Measurements from ENCODE around the gene TANC2. TPM values are rescaled to one million over a fixed set of nuclear protein-coding genes. Genes with fewer than 3 reads are reported as not detected.

Gene TANC2
- total and polyA plus RNA-seq, 2 of the 8 experiments (the other 6 are each of a cell fraction or from before 2014, with no cell fraction given), result 5.7 to 21.9 TPM

GRCh38 chr17:62986549-62986948, 20.5 kb downstream of the TANC2 start:
- H3K14ac ChIP-seq (ENCODE audit: insufficient read length), result no peak overlapping the region
- no peak overlapping the region for H2AK5ac ChIP-seq (ENCODE audit: low read depth, low read length)
- ChIA-PET POLR2A (ENCODE audit: partially characterized antibody) (interaction anchor here (0.6 to 2.8 kb wide), 2 partner anchors 9 to 10 kb away, joined by 3 to 9 read pairs; no protein-coding TSS in a partner anchor), CTCF (ENCODE audit: partially characterized antibody) (interaction anchor here (0.5 to 5.8 kb wide), 22 partner anchors 9 to 419 kb away, joined by 3 to 59 read pairs (median 4); no protein-coding TSS in a partner anchor)
- no peaks in the 10 kb centered on the region for H3K79me1 ChIP-seq (ENCODE audit: low read depth, low read length)
- H3K9ac ChIP-seq (replicated peaks in 1 of 4; ENCODE audit: extremely low read depth in 1 of 4, low read depth in 3 of 4, low read length in 3 of 4), result no peak overlapping the region
- 89% methylated on average over 4 of the region's 4 CpGs; no CpG with 5 or more reads in 1 of the 2 experiments for WGBS, 2 experiments (ENCODE audit: extremely low coverage in 1 of 2, insufficient coverage in 1 of 2, insufficient read length in 1 of 2, insufficient replicate concordance in 2 of 2, low coverage in 1 of 2, low lambda C conversion rate in 2 of 2, missing lambda C conversion rate in 1 of 2)
- H3K56ac ChIP-seq (replicated peaks; ENCODE audit: insufficient read length, low read depth, low read length), result no peak overlapping the region
- H2BK20ac ChIP-seq (ENCODE audit: low read length), result no peak overlapping the region
- H3K36me3 ChIP-seq (ENCODE audit: control insufficient read depth in 2 of 4, insufficient read depth in 4 of 4, low read length in 3 of 4), result no peaks in the 10 kb centered on the region
- no peak overlapping the region; the same call in 1 of the 2 replicates for H2BK5ac ChIP-seq (ENCODE audit: low read depth, low read length)
- peaks cover 0 to 2% of the 10 kb centered on the region in 2 experiments for H4K20me1 ChIP-seq (replicated peaks in 1 of 2; ENCODE audit: control insufficient read depth in 1 of 2, insufficient read depth in 2 of 2, low read length in 2 of 2)
- DNase-seq (ENCODE audit: low read depth in 1 of 2, low spot score in 2 of 2) (no peak), FAIRE-seq (no peak)
- H2AFZ ChIP-seq (ENCODE audit: low read length), result no peak overlapping the region
- TF ChIP-seq SP1 (IDR thresholded peaks at IDR 0.05; ENCODE audit: low read depth, low read length), result no peak
- no peak for TF ChIP-seq RAD21 (IDR thresholded peaks at IDR 0.05 in 1 of 2, conservative IDR thresholded peaks at IDR 0.05 in 1 of 2; ENCODE audit: low read depth in 2 of 2, low read length in 2 of 2)
- TF ChIP-seq TAF7 (optimal IDR thresholded peaks at IDR 0.05; ENCODE audit: borderline replicate concordance, low read depth, low read length), result no peak
- no peak for TF ChIP-seq BCL11A (IDR thresholded peaks at IDR 0.05; ENCODE audit: low read depth in 2 of 2, low read length in 2 of 2)
- TF ChIP-seq CBX5 (IDR thresholded peaks at IDR 0.05; ENCODE audit: low read depth, low read length), result no peak
- TF ChIP-seq HDAC6 (IDR thresholded peaks at IDR 0.05; ENCODE audit: low read depth, low read length), result no peak
- TF ChIP-seq CREB1 (IDR thresholded peaks at IDR 0.05), result no peak
- TF ChIP-seq E2F6 (IDR thresholded peaks at IDR 0.05), result no peak
- TF ChIP-seq ASH2L (IDR thresholded peaks at IDR 0.05; ENCODE audit: low read length), result no peak
- no peak for TF ChIP-seq CHD2 (IDR thresholded peaks at IDR 0.05; ENCODE audit: low read length)
- no peak for TF ChIP-seq TBP (IDR thresholded peaks at IDR 0.05; ENCODE audit: low read depth, low read length)
- H3K4me2 ChIP-seq (ENCODE audit: insufficient read depth in 1 of 2, low read depth in 2 of 2, low read length in 2 of 2), result no peak overlapping the region
- H3K4ac ChIP-seq (replicated peaks; ENCODE audit: insufficient read length, low read depth, low read length), result no peak overlapping the region
- H3K27ac ChIP-seq (ENCODE audit: low read depth, low read length), result no peak overlapping the region
- H3K23ac ChIP-seq (ENCODE audit: insufficient read length), result no peak overlapping the region
- peaks cover 0 to under 1% (median 0%) of the 10 kb centered on the region in 4 experiments; a peak in 4 of 7 replicates for H3K27me3 ChIP-seq (replicated peaks in 1 of 4; ENCODE audit: control insufficient read depth in 3 of 4, extremely low read depth in 1 of 4, insufficient read depth in 3 of 4, low read length in 3 of 4)
- no peak overlapping the region for H2BK15ac ChIP-seq (ENCODE audit: low read length)
- H3K9me3 ChIP-seq (ENCODE audit: insufficient read depth in 2 of 2, low read depth in 1 of 2, low read length in 1 of 2), result peaks cover 0 to 3% of the 10 kb centered on the region in 2 experiments; a peak in 1 of 4 replicates
- H3K4me1 ChIP-seq (replicated peaks in 1 of 4; ENCODE audit: control insufficient read depth in 3 of 4, insufficient read depth in 4 of 4, low read length in 3 of 4), result peaks cover 0 to 3% (median 0%) of the 10 kb centered on the region in 4 experiments; a peak in 1 of 7 replicates
- peaks cover 0 to 58% of the 10 kb centered on the region in 2 experiments; a peak in 2 of 4 replicates for H3K79me2 ChIP-seq (ENCODE audit: control insufficient read depth in 1 of 2, insufficient read depth in 2 of 2, low read length in 2 of 2)
- no peak overlapping the region for H4K5ac ChIP-seq (ENCODE audit: insufficient read length, low read depth, low read length)
- no peak overlapping the region for H4K91ac ChIP-seq (replicated peaks; ENCODE audit: insufficient read length, low read length)
- H2BK12ac ChIP-seq (ENCODE audit: low read depth, low read length), result no peak overlapping the region
- no peak overlapping the region for H4K8ac ChIP-seq (ENCODE audit: extremely low read depth, insufficient read depth, low read length)
- no peak overlapping the region for H3K4me3 ChIP-seq (ENCODE audit: extremely low read depth in 1 of 4, insufficient read depth in 2 of 4, low read depth in 3 of 4, low read length in 4 of 4)
- H2BK120ac ChIP-seq (replicated peaks; ENCODE audit: low read depth, low read length), result no peak overlapping the region
- H3K23me2 ChIP-seq (ENCODE audit: low read depth, low read length), result no peaks in the 10 kb centered on the region; the same call in 1 of the 2 replicates
- no peak overlapping the region for H3K18ac ChIP-seq (ENCODE audit: extremely low read depth, low read length)

All from H1 (cell line).